AG08395 (cell line): ENCODE measurements around the gene KLF11.

Experiments
- DNase-seq: peaks from one replicate; pipeline ENCODE4 v3.0.0; 2012; ENCODE audit warnings: mixed read lengths, low spot score

Gene KLF11

DNA sequence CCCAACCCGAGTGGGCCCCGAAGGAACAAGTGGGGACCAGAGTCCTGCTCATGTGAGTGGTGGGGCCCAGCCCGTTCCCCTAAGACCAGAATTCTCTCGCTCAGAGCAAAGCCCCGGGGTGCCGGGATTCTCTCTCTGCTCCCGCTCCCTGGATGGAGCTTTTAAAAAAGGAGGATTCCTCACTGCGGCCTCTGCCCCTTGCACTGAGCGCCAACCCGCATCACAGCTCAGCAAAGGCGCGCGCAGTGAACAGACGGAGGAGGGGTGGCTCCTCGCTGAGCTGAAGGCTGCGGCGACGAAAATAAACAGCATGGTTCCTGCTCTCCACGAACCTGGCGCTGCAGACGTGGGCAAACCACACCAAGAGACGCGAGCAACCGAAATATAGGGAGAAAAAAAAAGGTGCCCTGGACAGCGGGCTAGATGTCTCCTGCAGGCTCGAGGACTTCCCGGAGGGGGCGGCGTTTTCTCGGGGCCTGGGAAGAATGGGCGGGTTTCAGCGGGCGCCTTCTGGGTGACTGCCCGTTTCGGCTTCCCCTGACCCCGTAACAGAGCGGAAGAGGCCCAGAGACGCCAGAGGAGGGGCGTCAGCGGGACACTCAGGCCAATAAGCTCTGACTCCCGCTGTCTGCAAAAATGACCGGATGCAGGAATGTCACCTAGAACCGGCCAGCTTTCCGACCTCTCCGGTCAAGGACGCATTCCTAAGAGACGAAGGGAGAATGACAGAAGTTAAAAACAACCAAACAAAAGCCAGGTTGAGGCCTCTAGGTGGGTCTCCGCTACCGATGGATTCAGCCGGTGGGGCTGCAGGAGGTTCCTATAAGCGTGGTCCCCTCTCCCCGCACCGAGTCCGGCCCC is 819 bp upstream of the KLF11 start:
- peak; percentile 64 for DNase-seq

GRCh38 chr2:10043906-10044601 is 704 bp downstream of the KLF11 start:
- DNase-seq = peak; percentile 95

- DNase-seq = no peak
These were observed 2.4 kb downstream of the KLF11 start for GRCh38 chr2:10045561-10046355.

DNA sequence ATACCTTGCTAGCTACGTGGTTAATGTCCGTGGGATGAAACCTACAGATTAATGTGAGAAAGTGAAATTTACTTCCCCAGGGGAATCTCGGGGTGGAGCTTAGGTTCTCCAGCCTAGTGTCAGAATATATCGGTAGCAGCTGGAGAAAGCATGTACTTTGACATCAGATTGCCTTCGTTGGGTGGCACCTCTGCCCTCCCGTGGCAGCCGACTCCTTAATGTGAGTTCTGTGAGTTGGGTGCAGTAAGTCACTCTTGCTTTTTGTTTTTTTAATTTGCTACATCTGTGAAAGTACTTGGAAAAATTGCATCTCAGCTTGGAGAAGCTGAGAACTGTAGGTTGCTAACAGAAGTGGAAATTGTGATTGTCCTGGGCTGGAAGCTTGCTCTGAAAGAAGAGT is 3.6 kb downstream of the KLF11 start:
- DNase-seq = no peak

GRCh38 chr2:10047616-10048500 is 4.5 kb downstream of the KLF11 start:
- no peak for DNase-seq

- peak; percentile 73 for DNase-seq
These were observed 5.3 kb downstream of the KLF11 start for GRCh38 chr2:10048501-10049171.

- DNase-seq = no peak
These were observed 8.9 kb downstream of the KLF11 start for GRCh38 chr2:10052216-10052615.

GRCh38 chr2:10053351-10053750 is 10.0 kb downstream of the KLF11 start:
- DNase-seq = no peak

DNA sequence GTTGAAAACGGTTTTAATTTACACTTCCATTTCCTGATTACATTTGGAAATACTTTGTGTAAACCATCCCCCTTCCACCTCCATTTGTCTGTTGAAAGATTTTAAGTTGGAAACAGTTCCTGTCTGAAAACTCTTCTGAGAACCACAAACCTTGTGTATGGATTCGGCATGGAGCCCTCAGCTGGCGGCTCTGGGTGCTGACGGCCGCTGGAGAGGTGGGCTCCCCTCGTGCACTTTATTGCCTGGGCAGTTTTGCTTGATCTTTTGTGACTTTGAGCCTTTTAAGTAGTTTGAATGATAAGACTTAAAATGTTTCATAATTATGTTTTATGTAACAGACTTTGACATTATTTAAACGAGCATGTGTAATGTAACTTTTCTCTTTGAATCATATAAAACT is 11.1 kb downstream of the KLF11 start:
- DNase-seq = no peak

DNA sequence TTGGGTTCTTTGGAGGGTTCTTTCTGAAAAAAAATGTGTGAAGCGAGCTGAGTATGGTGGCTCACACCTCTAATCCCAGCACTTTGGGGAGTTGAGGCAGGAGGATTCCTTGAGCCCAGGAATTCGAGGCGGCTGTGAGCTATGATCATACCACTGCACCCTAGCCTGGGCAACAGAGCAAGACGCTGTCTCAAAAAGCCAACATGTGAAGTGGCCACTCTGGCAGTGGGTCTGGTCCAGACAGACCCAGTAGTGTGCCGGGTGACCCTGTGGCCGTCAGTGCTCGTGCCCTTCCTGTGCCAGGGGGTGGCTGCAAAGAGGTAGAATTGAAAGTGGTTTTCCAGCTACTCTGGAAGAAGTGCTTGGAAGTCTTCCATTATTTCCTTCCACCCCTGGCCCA is 11.6 kb downstream of the KLF11 start:
- DNase-seq = no peak

- DNase-seq = peak; percentile 21
These were observed 13.1 kb downstream of the KLF11 start for GRCh38 chr2:10056439-10056838.

GRCh38 chr2:10057231-10058107 is 14.1 kb downstream of the KLF11 start:
- peak; percentile 72 for DNase-seq

DNA sequence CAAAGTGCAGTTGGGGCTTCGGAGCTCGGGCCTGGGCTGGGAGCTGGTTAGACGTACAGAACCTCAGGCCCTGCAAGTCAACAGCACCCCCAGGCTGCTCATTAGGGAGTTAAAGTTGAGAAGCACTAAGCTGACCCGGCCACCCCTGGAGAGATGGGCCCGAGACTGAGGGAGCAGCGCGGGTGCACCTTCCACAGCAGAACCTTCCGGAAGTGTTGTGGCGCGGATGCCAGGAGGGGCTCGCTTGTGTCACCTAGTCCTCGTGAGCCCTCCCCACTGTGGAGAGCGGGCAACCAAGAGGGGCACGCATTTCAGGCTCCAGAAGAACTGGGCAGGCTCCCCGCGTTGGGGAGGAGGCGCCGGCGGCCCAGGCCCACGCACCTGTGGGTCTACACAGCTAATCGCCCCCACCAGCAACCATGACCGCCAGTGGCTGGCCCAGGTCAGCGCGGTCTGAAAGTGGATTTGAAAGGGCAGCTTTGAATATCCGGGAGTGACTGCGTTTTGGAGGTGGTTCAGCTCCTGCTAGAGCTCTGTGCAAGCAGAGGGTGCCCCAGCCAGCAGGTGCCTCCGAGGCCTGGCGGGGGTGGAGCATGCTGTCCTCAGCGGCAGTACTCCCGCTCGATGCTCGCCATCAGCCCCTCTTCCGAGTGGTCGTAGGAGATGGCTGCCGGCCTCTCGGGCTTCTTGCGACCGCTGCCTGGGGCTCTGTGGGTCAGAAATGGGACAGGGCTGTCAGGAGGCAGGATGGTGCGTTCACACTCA is 15.1 kb downstream of the KLF11 start:
- no peak for DNase-seq

DNA sequence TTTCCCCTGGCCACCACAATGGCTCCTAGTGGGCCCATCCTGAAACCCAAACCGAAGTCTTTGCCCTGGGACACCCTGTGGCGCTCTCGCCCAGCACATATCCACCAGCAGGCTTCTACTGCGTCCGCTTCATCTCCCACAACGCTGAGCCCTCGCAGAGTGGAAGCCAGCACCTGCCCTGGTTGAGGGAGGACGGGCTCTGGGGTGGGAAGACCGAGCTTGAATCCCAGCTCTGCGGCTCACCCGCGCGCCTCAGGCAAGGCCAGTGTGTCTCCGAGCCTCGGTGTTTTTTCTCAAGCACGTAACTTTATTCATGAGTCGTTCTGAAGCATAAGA is 15.6 kb downstream of the KLF11 start:
- DNase-seq = no peak

DNA sequence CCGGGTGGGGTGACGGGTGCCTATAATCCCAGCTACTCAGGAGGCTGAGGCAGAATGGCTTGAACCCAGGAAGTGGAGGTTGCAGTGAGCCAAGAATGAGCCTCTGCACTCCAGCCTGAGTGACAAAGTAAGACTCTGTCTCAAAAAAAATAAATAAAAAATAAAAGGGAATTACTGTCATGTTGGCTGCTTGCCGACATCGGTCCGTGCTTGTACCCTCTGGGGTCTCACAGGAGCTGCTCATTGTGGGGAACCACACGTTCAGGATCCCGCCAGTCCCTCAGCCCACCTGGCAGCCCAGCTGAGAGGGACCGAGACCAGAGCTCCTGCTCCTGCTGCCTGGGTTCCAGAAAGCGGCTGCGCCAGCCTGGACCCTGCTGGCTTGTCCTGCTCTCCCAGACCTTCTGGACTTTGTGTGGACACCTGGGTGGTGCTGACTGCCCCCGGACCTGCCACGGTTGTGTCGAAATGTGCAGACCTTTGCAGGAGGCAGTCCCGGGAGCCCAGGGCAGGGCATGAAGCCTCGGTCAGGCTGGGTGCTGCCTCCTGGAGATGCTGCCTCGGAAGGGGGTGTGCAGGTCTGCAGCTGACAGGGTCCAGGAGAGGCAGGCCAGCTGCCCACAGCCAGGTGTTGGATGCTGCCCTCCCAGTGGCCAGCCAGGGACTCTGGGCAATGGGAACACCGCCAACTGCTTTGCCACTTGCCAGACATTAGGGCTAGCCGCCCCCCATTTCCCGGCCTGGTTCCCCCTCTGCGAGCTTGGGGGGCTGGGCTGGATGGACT is 16.4 kb downstream of the KLF11 start:
- DNase-seq = no peak

- DNase-seq = no peak
These were observed 18.0 kb downstream of the KLF11 start for GRCh38 chr2:10061221-10061925.

DNA sequence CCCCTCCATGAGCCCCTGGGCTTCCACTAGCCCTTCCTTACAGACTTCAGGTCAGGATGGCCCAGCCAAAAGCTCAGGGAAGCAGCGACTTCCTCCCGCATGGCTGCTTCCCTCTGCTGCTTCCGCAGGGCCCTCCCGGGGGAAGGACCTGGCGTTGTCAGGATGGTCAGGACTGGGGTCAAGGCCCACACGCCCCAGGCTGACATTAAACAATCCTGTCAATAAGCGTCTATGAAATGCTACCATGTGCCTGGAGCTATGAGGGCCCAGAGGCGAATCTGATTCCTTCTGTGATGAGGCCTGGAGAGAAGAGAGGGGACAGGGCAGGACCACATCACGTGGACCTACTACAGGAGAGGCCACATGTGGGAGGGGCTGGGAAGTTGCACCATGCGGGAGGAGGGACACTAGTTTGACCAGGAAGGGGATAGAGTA is 19.6 kb downstream of the KLF11 start:
- DNase-seq = no peak

- no peak for DNase-seq
These were observed 20.2 kb downstream of the KLF11 start for GRCh38 chr2:10063566-10063965.
